MM.1S (cell line): Measurements from ENCODE around the gene PLEKHD1.

Source experiments
- DNase-seq: peaks from one replicate; pipeline ENCODE4 v3.0.0-alpha.2; 2015
- H2AFZ ChIP-seq: fragments of 300-600 bp; sonication (generic); 2 replicates; pipeline ENCODE4 v1.6.0; 2016; ENCODE audit warnings: antibody characterized with exemption, low read length
- H3F3A ChIP-seq: fragments of 300-600 bp; sonication (generic); 2 replicates; pipeline ENCODE4 v1.6.1; 2016; ENCODE audit warnings: mild to moderate bottlenecking, antibody characterized with exemption, low read length, moderate library complexity, mixed read lengths; ENCODE audit not compliant: insufficient read depth
- H3K27ac ChIP-seq: fragments of 300-600 bp; sonication (generic); 2 replicates; pipeline ENCODE4 v1.5.1; 2016; ENCODE audit warnings: mild to moderate bottlenecking, low read length
- H3K27me3 ChIP-seq: fragments of 300-600 bp; sonication (generic); replicated peaks from 2 replicates; pipeline ENCODE4 v1.6.0; 2016; ENCODE audit warnings: low read length; ENCODE audit not compliant: insufficient read depth
- H3K36me3 ChIP-seq: fragments of 300-600 bp; sonication (generic); replicated peaks from 2 replicates; pipeline ENCODE4 v1.6.1; 2016; ENCODE audit warnings: mild to moderate bottlenecking, low read length, mixed read lengths; ENCODE audit not compliant: insufficient read depth
- H3K4me1 ChIP-seq: fragments of 300-600 bp; sonication (generic); 2 replicates; pipeline ENCODE4 v1.6.1; 2016; ENCODE audit warnings: low read length, mixed read lengths
- H3K4me2 ChIP-seq: fragments of 300-600 bp; sonication (generic); 2 replicates; pipeline ENCODE4 v1.6.0; 2016; ENCODE audit warnings: low read depth, low read length
- H3K4me3 ChIP-seq: fragments of 300-600 bp; sonication (generic); 2 replicates; pipeline ENCODE4 v1.5.1; 2016; ENCODE audit warnings: low read length, mixed read lengths
- H3K79me2 ChIP-seq: fragments of 300-600 bp; sonication (generic); 2 replicates; pipeline ENCODE4 v1.6.1; 2016; ENCODE audit warnings: mixed run types, low read length, mixed read lengths
- H3K9ac ChIP-seq: fragments of 300-600 bp; sonication (generic); 2 replicates; pipeline ENCODE4 v1.6.1; 2016; ENCODE audit warnings: low read length, mixed read lengths
- H3K9me2 ChIP-seq: fragments of 300-600 bp; sonication (generic); replicated peaks from 2 replicates; pipeline ENCODE4 v1.6.1; 2016; ENCODE audit warnings: mild to moderate bottlenecking, low read length, mixed read lengths; ENCODE audit not compliant: insufficient read depth
- H3K9me3 ChIP-seq: fragments of 300-600 bp; sonication (generic); replicated peaks from 2 replicates; pipeline ENCODE4 v1.6.1; 2016; ENCODE audit warnings: mild to moderate bottlenecking, low read length, mixed read lengths; ENCODE audit not compliant: insufficient read depth
- H4K20me1 ChIP-seq: fragments of 300-600 bp; sonication (generic); 2 replicates; pipeline ENCODE4 v1.6.1; 2016; ENCODE audit warnings: mild to moderate bottlenecking, low read length, moderate library complexity, mixed read lengths; ENCODE audit not compliant: insufficient read depth
- CTCF ChIP-seq: fragments of 300-600 bp; sonication (generic); IDR thresholded peaks from 2 replicates; pipeline ENCODE4 v1.5.1; 2016; ENCODE audit warnings: antibody characterized with exemption, low read length, mixed read lengths
- EZH2 ChIP-seq: fragments of 300-600 bp; sonication (generic); optimal IDR thresholded peaks from 2 replicates; pipeline ENCODE3; 2017; ENCODE audit warnings: low read depth, mild to moderate bottlenecking, antibody characterized with exemption, low read length, mixed read lengths
- EZH2phosphoT487 ChIP-seq: fragments of 300-600 bp; sonication (generic); IDR thresholded peaks from 2 replicates; pipeline ENCODE4 v1.6.1; 2018; ENCODE audit warnings: antibody characterized with exemption, low read length

PLEKHD1 gene

GRCh38 chr14:69501423-69501838 is 16.9 kb downstream of the PLEKHD1 start:
- Histone ChIP-seq H3K9me2 (no peaks in the 10 kb centered on the region), H3K4me3 (no peak overlapping the region), H4K20me1 (no peaks in the 10 kb centered on the region), H3K27ac (no peak overlapping the region), H3K9ac (no peak overlapping the region), H3K9me3 (no peaks in the 10 kb centered on the region), H3F3A (no peaks in the 10 kb centered on the region), H3K79me2 (no peaks in the 10 kb centered on the region), H3K4me1 (no peaks in the 10 kb centered on the region), H2AFZ (no peak overlapping the region), H3K4me2 (no peak overlapping the region), H3K36me3 (no peaks in the 10 kb centered on the region), H3K27me3 (no peaks in the 10 kb centered on the region)
- TF ChIP-seq EZH2phosphoT487 (no peak), EZH2 (no peak), CTCF (no peak)
- DNase-seq = no peak

GRCh38 chr14:69504775-69505174 is 20.2 kb downstream of the PLEKHD1 start:
- TF ChIP-seq EZH2 = no peak
- no peak for TF ChIP-seq EZH2phosphoT487
- no peak for TF ChIP-seq CTCF
- no peaks in the 10 kb centered on the region for H3K4me1 ChIP-seq
- no peaks in the 10 kb centered on the region for H3K9me3 ChIP-seq
- no peak overlapping the region for H3K4me3 ChIP-seq
- no peaks in the 10 kb centered on the region for H4K20me1 ChIP-seq
- no peaks in the 10 kb centered on the region for H3K9me2 ChIP-seq
- H2AFZ ChIP-seq = no peak overlapping the region
- no peaks in the 10 kb centered on the region for H3K27me3 ChIP-seq
- no peak overlapping the region for H3K4me2 ChIP-seq
- DNase-seq = no peak
- no peaks in the 10 kb centered on the region for H3K79me2 ChIP-seq
- no peaks in the 10 kb centered on the region for H3K36me3 ChIP-seq
- no peak overlapping the region for H3K27ac ChIP-seq
- no peak overlapping the region for H3K9ac ChIP-seq
- no peaks in the 10 kb centered on the region for H3F3A ChIP-seq

GRCh38 chr14:69505338-69506240 is 21.1 kb downstream of the PLEKHD1 start:
- H3F3A ChIP-seq = no peaks in the 10 kb centered on the region
- H2AFZ ChIP-seq = no peak overlapping the region
- H4K20me1 ChIP-seq = no peaks in the 10 kb centered on the region
- no peak overlapping the region for H3K9ac ChIP-seq
- no peaks in the 10 kb centered on the region for H3K36me3 ChIP-seq
- H3K9me3 ChIP-seq = no peaks in the 10 kb centered on the region
- no peaks in the 10 kb centered on the region for H3K79me2 ChIP-seq
- no peak overlapping the region for H3K4me3 ChIP-seq
- H3K9me2 ChIP-seq = no peaks in the 10 kb centered on the region
- H3K27me3 ChIP-seq = no peaks in the 10 kb centered on the region
- H3K4me1 ChIP-seq = no peaks in the 10 kb centered on the region
- no peak for DNase-seq
- H3K27ac ChIP-seq = no peak overlapping the region
- H3K4me2 ChIP-seq = no peak overlapping the region
- TF ChIP-seq EZH2phosphoT487 = no peak
- TF ChIP-seq EZH2 = no peak
- TF ChIP-seq CTCF = no peak
